Fibroblast of lung (primary cell): ENCODE data around the gene CRLF2.

Source experiments
- CTCF ChIP-seq, 2 donors: IDR thresholded peaks in 1 of 2; conservative IDR thresholded peaks in 1 of 2; 1 replicate in 1 of 2; 2 replicates in 1 of 2; pipeline ENCODE4 v1.5.1; 2011 to 2012; ENCODE audit warnings: low read length in 2 of 2, control low read depth in 1 of 2, inconsistent platforms in 1 of 2, low read depth in 1 of 2, mild to moderate bottlenecking in 1 of 2
- EZH2 ChIP-seq: IDR thresholded peaks from 2 replicates; pipeline ENCODE4 v1.5.1; 2012; ENCODE audit warnings: low read length, control low read depth, mild to moderate bottlenecking; ENCODE audit errors: missing control alignments

- no peak for TF ChIP-seq CTCF (conservative IDR thresholded peaks at IDR 0.05 in 1 of 2, IDR thresholded peaks at IDR 0.05 in 1 of 2; ENCODE audit: low read depth in 1 of 2, low read length in 2 of 2)
- no peak for TF ChIP-seq EZH2
Observed at GRCh38 chrX:1162119-1162916, 50.1 kb downstream of the CRLF2 start.
